HepG2 (cell line): Measurements from ENCODE around the gene DNAJA2. TPM values are rescaled to one million over a fixed set of nuclear protein-coding genes. Genes with fewer than 3 reads are reported as not detected.

Experiments
- ATF7-NPFF ChIP-seq: sonication (generic); formaldehyde crosslinking; IDR thresholded peaks from 2 replicates; pipeline ENCODE4 v1.8.1; 2023; ENCODE audit warnings: mild to moderate bottlenecking, low read depth, missing genetic modification reagents, moderate library complexity
- ERF ChIP-seq: IDR thresholded peaks from 2 replicates; pipeline ENCODE4 v1.6.1; 2018; ENCODE audit warnings: missing biosample characterization, missing genetic modification reagents
- ETV5 ChIP-seq: IDR thresholded peaks from 2 replicates; pipeline ENCODE4 v1.6.1; 2018; ENCODE audit warnings: missing biosample characterization, missing genetic modification reagents, inconsistent platforms, borderline replicate concordance
- GLI4 ChIP-seq: sonication (generic); formaldehyde crosslinking; IDR thresholded peaks from 2 replicates; pipeline ENCODE4 v1.5.1; 2020; ENCODE audit warnings: missing genetic modification reagents, mild to moderate bottlenecking, moderate library complexity, borderline replicate concordance
- JDP2 ChIP-seq: sonication (generic); formaldehyde crosslinking; IDR thresholded peaks from 2 replicates; pipeline ENCODE4 v1.8.1; 2022; ENCODE audit warnings: missing genetic modification reagents, borderline replicate concordance
- KDM2A ChIP-seq: sonication (generic); formaldehyde crosslinking; IDR thresholded peaks from 2 replicates; pipeline ENCODE4 v1.4.0; 2020; ENCODE audit warnings: low read depth, missing genetic modification reagents, borderline replicate concordance
- MIER3 ChIP-seq: IDR thresholded peaks from 2 replicates; pipeline ENCODE4 v1.6.1; 2016; ENCODE audit warnings: missing compliant biosample characterization, borderline replicate concordance
- NFYC ChIP-seq: IDR thresholded peaks from 2 replicates; pipeline ENCODE4 v1.6.1; 2016; ENCODE audit warnings: missing genetic modification reagents, missing compliant biosample characterization
- PRDM4 ChIP-seq: sonication (generic); formaldehyde crosslinking; IDR thresholded peaks from 2 replicates; pipeline ENCODE4 v1.9.0; 2021; ENCODE audit warnings: missing genetic modification reagents, borderline replicate concordance
- RXRA ChIP-seq: sonication (generic); formaldehyde crosslinking; IDR thresholded peaks from 2 replicates; pipeline ENCODE4 v1.5.1; 2020; ENCODE audit warnings: missing genetic modification reagents
- SIX1 ChIP-seq: sonication (generic); formaldehyde crosslinking; IDR thresholded peaks from 2 replicates; pipeline ENCODE4 v1.4.0; 2020; ENCODE audit warnings: missing genetic modification reagents, borderline replicate concordance
- ZHX2 ChIP-seq, 2 experiments: sonication (generic) in 1 of 2; formaldehyde crosslinking in 1 of 2; IDR thresholded peaks; 2 replicates each; pipeline versions ENCODE4 v1.6.1 to v1.9.0; 2014 to 2022; ENCODE audit warnings: antibody characterized with exemption in 1 of 2, borderline replicate concordance in 1 of 2, inconsistent platforms in 1 of 2, low read depth in 1 of 2, missing genetic modification reagents in 1 of 2
- ZMYM2 ChIP-seq: sonication (generic); formaldehyde crosslinking; IDR thresholded peaks from 2 replicates; pipeline ENCODE4 v1.8.0; 2022; ENCODE audit warnings: mild to moderate bottlenecking, missing genetic modification reagents
- ZNF276 ChIP-seq: sonication (generic); formaldehyde crosslinking; IDR thresholded peaks from 2 replicates; pipeline ENCODE4 v1.4.0; 2020; ENCODE audit warnings: mild to moderate bottlenecking, low read depth, missing genetic modification reagents
- ZNF282 ChIP-seq: fragments of 450-650 bp; IDR thresholded peaks from 2 replicates; pipeline ENCODE4 v1.6.1; 2018; ENCODE audit not compliant: partially characterized antibody
- ZNF34 ChIP-seq: sonication (generic); formaldehyde crosslinking; IDR thresholded peaks from 2 replicates; pipeline ENCODE4 v1.4.0; 2020; ENCODE audit warnings: mild to moderate bottlenecking, missing genetic modification reagents, borderline replicate concordance
- ZNF567 ChIP-seq: sonication (generic); formaldehyde crosslinking; IDR thresholded peaks from 2 replicates; pipeline ENCODE4 v1.8.1; 2023; ENCODE audit warnings: mild to moderate bottlenecking, missing genetic modification reagents, borderline replicate concordance
- ZNF710 ChIP-seq: sonication (generic); formaldehyde crosslinking; IDR thresholded peaks from 2 replicates; pipeline ENCODE4 v1.5.0; 2020; ENCODE audit warnings: mild to moderate bottlenecking, missing genetic modification reagents, borderline replicate concordance
- polyA plus RNA-seq, 8 experiments: library from polyadenylated mRNA; depleted of rRNA in 3 of 8; stranded (reverse) in 7 of 8; unstranded in 1 of 8; fragments of >200 nt; fragmentation: Illumina TruSeq in 4 of 8; extraction: Trizol in 4 of 8; gene quantifications; 2 replicates each; pipeline versions ENCODE4 v1.2.1 to v1.2.3, GENCODE V29; 2011 to 2016; ENCODE audit warnings: low read depth in 4 of 8, missing spikeins in 1 of 8, mixed read lengths in 1 of 8; ENCODE audit not compliant: insufficient read depth in 1 of 8
- total RNA-seq, 5 experiments: library from RNA; depleted of rRNA; stranded (reverse); fragments of >200 nt; fragmentation: Illumina TruSeq; extraction: Trizol; gene quantifications; 2 replicates each; pipeline ENCODE4 v1.2.3, GENCODE V29; 2016; ENCODE audit warnings: low read depth in 1 of 5

Gene DNAJA2
- total and polyA plus RNA-seq, 2 of the 13 experiments (the other 11 are each of a cell fraction or from before 2014, with no cell fraction given): 25.4 to 176 TPM

DNA sequence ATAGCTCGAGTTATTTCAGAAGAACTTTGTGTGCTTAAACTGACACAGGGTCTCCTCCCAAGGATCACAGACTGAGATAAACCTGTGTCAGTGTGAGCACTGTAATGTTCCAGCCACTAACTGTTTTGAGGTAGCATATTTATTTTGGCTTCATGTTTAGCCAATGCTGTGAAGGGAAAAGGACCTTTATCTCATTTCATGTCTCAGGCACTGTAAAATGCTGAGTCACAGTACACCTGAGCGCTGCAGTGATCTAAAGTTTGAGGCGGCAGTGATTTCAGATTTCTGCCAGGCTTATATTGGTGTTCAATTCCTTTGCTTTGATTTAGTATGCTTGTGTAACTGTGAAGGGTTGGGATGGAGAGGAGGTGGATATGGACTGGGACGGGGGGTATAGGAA lies 3.1 kb upstream of the DNAJA2 start (continued):
- TF ChIP-seq ZNF282 (no peak), GLI4 (CRISPR knock-in tag) (no peak), ZNF34 (no peak), ZHX2 (IDR thresholded peaks at IDR 0.05; ENCODE audit: low read depth) (no peak), ZHX2 (CRISPR knock-in tag; IDR thresholded peaks at IDR 0.05; ENCODE audit: borderline replicate concordance) (no peak), ERF (0 out of 2 replicates have a peak, but pooled peaks have one; percentile 26), ETV5 (CRISPR knock-in tag) (no peak), ZNF710 (no peak), SIX1 (CRISPR knock-in tag) (no peak), ZMYM2 (CRISPR knock-in tag) (no peak), PRDM4 (no peak), NFYC (CRISPR knock-in tag) (0 out of 2 replicates have a peak, but pooled peaks have one; percentile 27), ATF7-NPFF (CRISPR knock-in tag) (no peak), ZNF276 (CRISPR knock-in tag) (no peak), RXRA (no peak), MIER3 (no peak), ZNF567 (CRISPR knock-in tag) (no peak), KDM2A (CRISPR knock-in tag) (no peak), JDP2 (CRISPR knock-in tag) (no peak)
